Gastrocnemius medialis (tissue), 4 donors: ENCODE measurements around the gene ARHGAP8. TPM values are rescaled to one million over a fixed set of nuclear protein-coding genes. Genes with fewer than 3 reads are reported as not detected.

ENCODE experiments used
- ATAC-seq, 2 donors: fragments of 150-250 bp; one replicate each; pipeline ENCODE4 v1.9.1; 2016
- DNase-seq, 2 donors: peaks; one replicate each; pipeline ENCODE4 v3.0.0-alpha.2; 2019
- H3K27ac ChIP-seq, 4 donors: fragments of 200-600 bp; sonication (generic); 1 replicate in 1 of 4; 2 replicates in 3 of 4; pipeline ENCODE4 v1.5.1; 2016 to 2018; ENCODE audit warnings: mild to moderate bottlenecking in 2 of 4, moderate library complexity in 1 of 4
- H3K27me3 ChIP-seq, 3 donors: fragments of 200-600 bp; sonication (generic) in 2 of 3; 1 replicate in 1 of 3; 2 replicates in 2 of 3; pipeline versions ENCODE4 v1.5.1 to v1.6.0; 2016 to 2019; ENCODE audit warnings: mild to moderate bottlenecking in 1 of 3, moderate library complexity in 1 of 3
- H3K36me3 ChIP-seq, 2 donors: fragments of 200-600 bp; sonication (generic) in 1 of 2; one replicate each; pipeline ENCODE4 v1.5.1; 2017 to 2018
- H3K4me1 ChIP-seq, 2 donors: fragments of 200-600 bp; sonication (generic) in 1 of 2; one replicate each; pipeline ENCODE4 v1.5.1; 2016 to 2017; ENCODE audit warnings: mild to moderate bottlenecking in 2 of 2
- H3K4me3 ChIP-seq, 4 donors: fragments of 200-600 bp; sonication (generic) in 3 of 4; 1 replicate in 1 of 4; 2 replicates in 3 of 4; pipeline ENCODE4 v1.5.1; 2016 to 2019; ENCODE audit warnings: mild to moderate bottlenecking in 2 of 4
- H3K9me3 ChIP-seq, 3 donors: fragments of 200-600 bp; sonication (generic) in 2 of 3; 1 replicate in 1 of 3; 2 replicates in 2 of 3; pipeline ENCODE4 v1.5.1; 2016 to 2019
- CTCF ChIP-seq, 5 experiments: fragments of 450-650 bp in 3 of 5; fragments of 200-600 bp in 2 of 5; sonication (generic) in 2 of 5; IDR thresholded peaks in 4 of 5; conservative IDR thresholded peaks in 1 of 5; 1 replicate in 4 of 5; 2 replicates in 1 of 5; pipeline ENCODE4 v1.5.1; 2016 to 2019; ENCODE audit warnings: antibody characterized with exemption in 5 of 5, mild to moderate bottlenecking in 3 of 5, moderate library complexity in 3 of 5
- POLR2A ChIP-seq, 2 donors: fragments of 450-650 bp; IDR thresholded peaks; one replicate each; pipeline ENCODE4 v1.6.1; 2017; ENCODE audit warnings: antibody characterized with exemption in 2 of 2, mild to moderate bottlenecking in 2 of 2, moderate library complexity in 2 of 2
- in situ Hi-C, 4 donors: fragments of 200-750 bp; cut with MboI; loops; one replicate each; pipeline versions ENCODE4 v1.15.0 to v1.8.0; 2017; ENCODE audit warnings: low sequenced_read_pairs in 4 of 4
- intact Hi-C: fragments of 100-400 bp; cut with DNase I; formaldehyde crosslinking; loops from one replicate; pipeline ENCODE4 v1.15.1; 2023; ENCODE audit warnings: low total_unique reads
- total RNA-seq, 4 donors: library from RNA; depleted of rRNA; stranded (reverse); fragments of >200 nt; gene quantifications; one replicate each; pipeline versions ENCODE4 v1.1.0 to v1.2.3, GENCODE V29; 2016

The ARHGAP8 gene
- total RNA-seq, 4 donors from 2014 or later, result not detected

- in situ Hi-C loops, result no loop called here
Observed at GRCh38 chr22:44773082-44773481, 20.7 kb downstream of the ARHGAP8 start.

GRCh38 chr22:44775862-44776261 is 23.5 kb downstream of the ARHGAP8 start:
- intact Hi-C loops, result no loop called here

More at GRCh38 chr22:44773082-44773481, 20.7 kb downstream of the ARHGAP8 start:
- no peak for DNase-seq
- Histone ChIP-seq H3K27ac (no peak overlapping the region), H3K4me3 (no peak overlapping the region), H3K9me3 (no peaks in the 10 kb centered on the region), H3K27me3 (peaks cover 0 to 4% (median 0%) of the 10 kb centered on the region in 3 donors), H3K36me3 (no peaks in the 10 kb centered on the region), H3K4me1 (no peaks in the 10 kb centered on the region)
- intact Hi-C loops, result no loop called here
- TF ChIP-seq CTCF (IDR thresholded peaks at IDR 0.05 in 4 of 5, conservative IDR thresholded peaks at IDR 0.05 in 1 of 5) (no peak), POLR2A (IDR thresholded peaks at IDR 0.05) (no peak)
- ATAC-seq, result no peak

GRCh38 chr22:44776605-44777363 is 24.4 kb downstream of the ARHGAP8 start:
- intact Hi-C loops (no loop called here), in situ Hi-C loops (no loop called here)
- ATAC-seq (no peak), DNase-seq (no peak)
- H3K36me3 ChIP-seq, result no peaks in the 10 kb centered on the region
- H3K9me3 ChIP-seq, result no peaks in the 10 kb centered on the region
- no peak overlapping the region for H3K4me3 ChIP-seq
- peaks cover 0 to 4% (median 0%) of the 10 kb centered on the region in 3 donors for H3K27me3 ChIP-seq
- TF ChIP-seq CTCF (IDR thresholded peaks at IDR 0.05 in 4 of 5, conservative IDR thresholded peaks at IDR 0.05 in 1 of 5), result no peak
- TF ChIP-seq POLR2A (IDR thresholded peaks at IDR 0.05), result no peak
- no peak overlapping the region for H3K27ac ChIP-seq
- H3K4me1 ChIP-seq, result no peaks in the 10 kb centered on the region

More at GRCh38 chr22:44775862-44776261, 23.5 kb downstream of the ARHGAP8 start:
- H3K9me3 ChIP-seq, result no peaks in the 10 kb centered on the region
- peaks cover 0 to 4% (median 0%) of the 10 kb centered on the region in 3 donors for H3K27me3 ChIP-seq
- in situ Hi-C loops, result no loop called here
- H3K4me3 ChIP-seq, result no peak overlapping the region
- ATAC-seq (no peak), DNase-seq (no peak)
- H3K27ac ChIP-seq, result no peak overlapping the region
- H3K4me1 ChIP-seq, result no peaks in the 10 kb centered on the region
- no peaks in the 10 kb centered on the region for H3K36me3 ChIP-seq
- TF ChIP-seq POLR2A (IDR thresholded peaks at IDR 0.05), result no peak
- no peak for TF ChIP-seq CTCF (IDR thresholded peaks at IDR 0.05 in 4 of 5, conservative IDR thresholded peaks at IDR 0.05 in 1 of 5)

- H3K4me1 ChIP-seq, result no peaks in the 10 kb centered on the region
- in situ Hi-C loops (no loop called here), intact Hi-C loops (no loop called here)
- H3K27ac ChIP-seq, result no peak overlapping the region
- ATAC-seq (no peak), DNase-seq (no peak)
- H3K9me3 ChIP-seq, result no peaks in the 10 kb centered on the region
- peaks cover 0 to 4% (median 0%) of the 10 kb centered on the region in 3 donors for H3K27me3 ChIP-seq
- TF ChIP-seq CTCF (IDR thresholded peaks at IDR 0.05 in 4 of 5, conservative IDR thresholded peaks at IDR 0.05 in 1 of 5), result no peak
- H3K4me3 ChIP-seq, result no peak overlapping the region
- H3K36me3 ChIP-seq, result no peaks in the 10 kb centered on the region
Observed at GRCh38 chr22:44777364-44777755, 25.0 kb downstream of the ARHGAP8 start.
